A673 (cell line): ENCODE measurements around the gene SSX5. TPM values are rescaled to one million over a fixed set of nuclear protein-coding genes. Genes with fewer than 3 reads are reported as not detected.
"Not testable (repeated sequence)": the region's sequence is repeated elsewhere in the genome, so short reads cannot be mapped to it uniquely, and the experiment has no call there.

Experiments
- Bru-seq: library from RNA; stranded (reverse); fragments of 400-500 nt; gene quantifications from one replicate; lab custom pipeline; 2021; lab: Mats Ljungman, UMichigan
- BruChase-seq, 2 experiments: library from RNA; stranded (reverse); fragments of 400-500 nt; gene quantifications; one replicate each; lab custom pipeline; 2021; lab: Mats Ljungman, UMichigan
- BruUV-seq: library from RNA; stranded (reverse); fragments of 400-500 nt; replicated peaks from 2 replicates; lab custom pipeline; 2021; lab: Mats Ljungman, UMichigan
- CTCF ChIA-PET: fragments of 300-600 bp; sonication (Branson Sonifier 250); formaldehyde crosslinking; loops from one replicate; lab custom pipeline; 2022; ENCODE audit warnings: antibody characterized with exemption; lab: Charles Lee
- POLR2A ChIA-PET: fragments of 300-600 bp; sonication (Branson Sonifier 250); formaldehyde crosslinking; loops from one replicate; lab custom pipeline; 2022; ENCODE audit warnings: antibody characterized with exemption; ENCODE audit not compliant: low non-redundant PET; lab: Charles Lee
- DNase-seq: peaks from one replicate; pipeline ENCODE4 v3.0.0-alpha.2; 2015; ENCODE audit warnings: low spot score
- H3K27ac ChIP-seq: fragments of 200-600 bp; sonication (generic); 2 replicates; pipeline ENCODE4 v1.5.1; 2016; ENCODE audit warnings: mixed run types, low read depth, mild to moderate bottlenecking, mixed read lengths, antibody characterized with exemption, low read length; ENCODE audit not compliant: poor library complexity, severe bottlenecking
- H3K27me3 ChIP-seq: fragments of 200-600 bp; sonication (generic); replicated peaks from 2 replicates; pipeline ENCODE4 v1.6.1; 2017; ENCODE audit warnings: mixed run types, low read depth, mild to moderate bottlenecking, mixed read lengths, antibody characterized with exemption, low read length; ENCODE audit not compliant: insufficient read depth, poor library complexity
- H3K36me3 ChIP-seq: fragments of 200-600 bp; sonication (generic); 2 replicates; pipeline ENCODE4 v1.6.1; 2016; ENCODE audit warnings: mixed run types, mild to moderate bottlenecking, mixed read lengths, antibody characterized with exemption, low read length; ENCODE audit not compliant: insufficient read depth, poor library complexity, severe bottlenecking
- H3K4me1 ChIP-seq: fragments of 200-600 bp; sonication (generic); 2 replicates; pipeline ENCODE4 v1.6.1; 2017; ENCODE audit warnings: mixed run types, mild to moderate bottlenecking, mixed read lengths, antibody characterized with exemption, low read length; ENCODE audit not compliant: insufficient read depth, poor library complexity, severe bottlenecking
- H3K4me3 ChIP-seq: fragments of 200-600 bp; sonication (generic); 2 replicates; pipeline ENCODE4 v1.5.1; 2016; ENCODE audit warnings: low read depth, mixed run types, mild to moderate bottlenecking, mixed read lengths, low read length; ENCODE audit not compliant: poor library complexity, severe bottlenecking
- H3K9me3 ChIP-seq: fragments of 200-600 bp; sonication (generic); 2 replicates; pipeline ENCODE4 v1.6.1; 2016; ENCODE audit warnings: mixed run types, low read depth, mild to moderate bottlenecking, mixed read lengths, antibody characterized with exemption, low read length; ENCODE audit not compliant: poor library complexity, severe bottlenecking
- EZH2 ChIP-seq: fragments of 200-600 bp; sonication (generic); IDR thresholded peaks from 2 replicates; pipeline ENCODE4 v1.6.1; 2017; ENCODE audit warnings: borderline replicate concordance, low read depth, mild to moderate bottlenecking, mixed read lengths, antibody characterized with exemption, low read length; ENCODE audit not compliant: poor library complexity, severe bottlenecking
- intact Hi-C: fragments of 100-400 bp; cut with micrococcal nuclease; formaldehyde crosslinking; loops from one replicate; pipeline ENCODE4 v1.10.0; 2022; ENCODE audit not compliant: unreplicated experiment
- long read RNA-seq: library from polyadenylated mRNA; stranded (forward); transcript quantifications from one replicate; pipeline ENCODE4 v2.0.0, GENCODE V29; 2022
- total RNA-seq: library from RNA; stranded (reverse); gene quantifications from 2 replicates; pipeline ENCODE4 v1.2.3, GENCODE V29; 2021
- TF ChIP-seq, protein P1 (sequence below): fragments of 300-800, 200-600 bp; sonication (generic); conservative IDR thresholded peaks from 2 replicates; pipeline ENCODE4 v1.5.1; 2017; ENCODE audit warnings: low read depth, mild to moderate bottlenecking, antibody characterized with exemption, low read length, moderate library complexity, mixed read lengths

Gene SSX5, protein sequence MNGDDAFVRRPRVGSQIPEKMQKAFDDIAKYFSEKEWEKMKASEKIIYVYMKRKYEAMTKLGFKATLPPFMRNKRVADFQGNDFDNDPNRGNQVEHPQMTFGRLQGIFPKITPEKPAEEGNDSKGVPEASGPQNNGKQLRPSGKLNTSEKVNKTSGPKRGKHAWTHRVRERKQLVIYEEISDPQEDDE
- total RNA-seq: not detected in 2 replicates
- Bru-seq, nascent RNA: not detected
- BruChase-seq, experiment 1, labeled RNA remaining after a 2-hour chase: not detected
- not detected for BruChase-seq, experiment 2, labeled RNA remaining after a 6-hour chase
- long read RNA-seq: 0 reads

DNA sequence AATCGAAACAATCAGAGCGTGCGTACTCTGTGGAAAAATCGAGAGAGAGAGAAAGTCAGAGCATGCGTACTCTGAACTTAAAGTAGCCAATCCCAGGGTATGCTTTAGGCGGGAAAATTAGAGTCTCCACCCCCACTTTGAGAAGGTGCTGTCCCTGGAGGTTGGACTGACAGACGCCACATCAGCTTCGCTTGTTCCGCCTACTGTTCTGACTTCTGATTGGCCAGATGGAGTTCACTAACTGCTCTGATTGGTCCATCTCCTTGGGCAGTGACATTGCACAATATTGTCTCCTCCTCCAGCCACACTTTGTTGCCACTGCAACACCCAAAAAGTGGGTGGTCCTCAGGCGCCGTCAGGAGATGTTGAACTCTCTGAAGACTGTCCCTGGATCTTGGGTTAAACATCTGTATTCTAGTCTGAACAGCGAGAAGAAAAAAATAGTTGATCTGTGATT lies at the start of gene SSX5:
Gene SSX5 (minus strand): TSS at position 51 of the 457 bp plus-strand sequence. CDS start 1,437 bp downstream, outside the sequence.
- Histone ChIP-seq H3K36me3 (no peaks in the 10 kb centered on the region), H3K9me3 (no peaks in the 10 kb centered on the region), H3K4me1 (no peaks in the 10 kb centered on the region), H3K27me3 (no peaks in the 10 kb centered on the region), H3K4me3 (no peak within 1 kb of the TSS), H3K27ac (no peak within 1 kb of the TSS)
- TF ChIP-seq EZH2: no peak
- TF ChIP-seq, protein P1, sequence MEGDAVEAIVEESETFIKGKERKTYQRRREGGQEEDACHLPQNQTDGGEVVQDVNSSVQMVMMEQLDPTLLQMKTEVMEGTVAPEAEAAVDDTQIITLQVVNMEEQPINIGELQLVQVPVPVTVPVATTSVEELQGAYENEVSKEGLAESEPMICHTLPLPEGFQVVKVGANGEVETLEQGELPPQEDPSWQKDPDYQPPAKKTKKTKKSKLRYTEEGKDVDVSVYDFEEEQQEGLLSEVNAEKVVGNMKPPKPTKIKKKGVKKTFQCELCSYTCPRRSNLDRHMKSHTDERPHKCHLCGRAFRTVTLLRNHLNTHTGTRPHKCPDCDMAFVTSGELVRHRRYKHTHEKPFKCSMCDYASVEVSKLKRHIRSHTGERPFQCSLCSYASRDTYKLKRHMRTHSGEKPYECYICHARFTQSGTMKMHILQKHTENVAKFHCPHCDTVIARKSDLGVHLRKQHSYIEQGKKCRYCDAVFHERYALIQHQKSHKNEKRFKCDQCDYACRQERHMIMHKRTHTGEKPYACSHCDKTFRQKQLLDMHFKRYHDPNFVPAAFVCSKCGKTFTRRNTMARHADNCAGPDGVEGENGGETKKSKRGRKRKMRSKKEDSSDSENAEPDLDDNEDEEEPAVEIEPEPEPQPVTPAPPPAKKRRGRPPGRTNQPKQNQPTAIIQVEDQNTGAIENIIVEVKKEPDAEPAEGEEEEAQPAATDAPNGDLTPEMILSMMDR: no peak
- BruUV-seq: no TSS peak
- ChIA-PET CTCF (no interaction called here), POLR2A (no interaction called here)
- DNase-seq: no peak
- intact Hi-C loops: no loop called here

DNA sequence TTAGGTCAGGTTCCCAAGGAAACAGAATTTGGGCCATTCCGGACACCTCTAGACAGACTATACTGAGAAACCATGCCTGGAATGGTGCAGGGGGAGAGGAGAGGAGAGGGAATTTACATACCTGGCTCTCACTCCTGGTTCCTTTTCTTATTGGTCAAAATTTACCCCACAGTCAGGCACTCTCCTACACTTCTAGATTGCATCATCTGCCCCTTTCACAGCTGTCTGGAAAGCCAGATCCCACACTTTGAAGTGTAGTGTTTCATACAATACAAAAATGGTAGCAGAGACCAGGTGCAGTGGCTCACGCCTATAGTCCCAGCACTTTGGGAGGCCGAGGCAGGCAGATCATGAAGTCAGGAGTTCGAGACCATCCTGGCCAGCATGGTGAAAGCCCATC lies 27.6 kb upstream of the SSX5 start:
- H3K4me1 ChIP-seq, H3K27ac ChIP-seq, POLR2A ChIA-PET, H3K27me3 ChIP-seq, H3K4me3 ChIP-seq, BruUV-seq, H3K9me3 ChIP-seq, CTCF ChIA-PET, DNase-seq, intact Hi-C loops, H3K36me3 ChIP-seq: not testable (repeated sequence)

DNA sequence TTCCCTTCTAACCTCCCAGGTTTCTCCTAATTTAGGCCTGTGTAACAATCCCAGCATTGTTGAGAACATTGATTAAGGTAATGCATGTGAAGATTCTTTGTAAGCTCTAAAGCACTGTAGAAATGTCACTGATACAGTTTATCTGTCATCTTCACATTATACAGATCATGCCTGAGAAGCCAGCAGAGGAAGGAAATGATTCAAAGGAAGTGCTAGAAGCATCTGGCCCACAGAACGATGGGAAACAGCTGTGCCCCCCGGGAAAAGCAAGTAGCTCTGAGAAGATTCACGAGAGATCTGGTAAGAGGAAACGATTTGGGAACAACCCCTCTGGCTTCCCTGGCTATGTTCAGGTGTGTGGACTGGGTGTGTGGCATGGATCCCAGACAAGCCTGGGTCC lies 17.7 kb upstream of the SSX5 start:
- CTCF ChIA-PET, BruUV-seq, DNase-seq, intact Hi-C loops, POLR2A ChIA-PET, H3K4me3 ChIP-seq, H3K27ac ChIP-seq, H3K27me3 ChIP-seq, H3K9me3 ChIP-seq, H3K4me1 ChIP-seq, H3K36me3 ChIP-seq: not testable (repeated sequence)

DNA sequence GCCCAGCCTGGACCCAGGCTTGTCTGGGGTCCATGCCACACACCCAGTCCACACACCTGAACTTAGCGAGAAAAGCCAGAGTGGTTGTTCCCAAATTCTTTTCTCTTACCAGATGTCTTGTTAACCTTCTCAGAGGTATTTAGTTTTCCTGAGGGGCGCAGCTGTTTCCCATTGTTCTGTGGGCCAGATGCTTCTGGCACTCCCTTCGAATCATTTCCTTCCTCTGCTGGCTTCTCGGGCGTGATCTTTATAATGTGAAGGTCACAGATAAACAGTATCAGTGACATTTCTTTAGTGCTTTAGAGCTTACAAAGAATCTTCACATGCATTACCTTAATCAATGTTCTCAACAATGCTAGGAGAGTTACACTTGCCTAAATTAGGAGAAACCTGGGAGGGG lies 6.6 kb downstream of the SSX5 start:
- POLR2A ChIA-PET: interaction anchor here (0.7 kb wide), 1 partner anchor 278 kb away, joined by 3 read pairs; no protein-coding TSS in a partner anchor
- intact Hi-C loops, H3K4me3 ChIP-seq, CTCF ChIA-PET, H3K36me3 ChIP-seq, DNase-seq, H3K9me3 ChIP-seq, H3K27ac ChIP-seq, H3K4me1 ChIP-seq, BruUV-seq, H3K27me3 ChIP-seq: not testable (repeated sequence)

DNA sequence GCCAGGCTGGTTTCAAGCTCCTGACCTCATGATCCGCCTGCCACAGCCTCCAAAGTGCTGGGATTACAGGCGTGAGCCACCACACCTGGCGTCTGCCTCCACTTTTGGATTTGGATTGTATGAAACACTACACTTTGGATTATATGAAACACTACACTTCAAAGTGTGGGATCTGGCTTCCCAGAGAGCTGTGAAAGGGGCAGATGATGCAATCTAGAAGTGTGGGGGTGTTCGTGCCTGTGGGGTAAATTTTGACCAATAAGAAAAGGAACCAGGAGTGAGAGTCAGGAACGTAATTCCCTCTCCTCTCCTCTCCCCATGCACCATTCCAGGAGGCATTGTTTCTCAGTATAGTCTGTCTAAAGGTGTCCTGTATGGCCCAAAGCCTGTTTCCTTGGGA lies 14.7 kb downstream of the SSX5 start:
- H3K4me3 ChIP-seq, H3K9me3 ChIP-seq, H3K27me3 ChIP-seq, CTCF ChIA-PET, BruUV-seq, H3K27ac ChIP-seq, H3K4me1 ChIP-seq, intact Hi-C loops, H3K36me3 ChIP-seq, DNase-seq, POLR2A ChIA-PET: not testable (repeated sequence)
